Measurements from ENCODE around the gene LDB3. TPM values are rescaled to one million over a fixed set of nuclear protein-coding genes. Genes with fewer than 3 reads are reported as not detected.

LDB3 gene
- total and polyA plus RNA-seq, 9 of the 15 experiments (the other 6 are each of a cell fraction or from before 2014, with no cell fraction given) = 0.03 TPM; not detected in 8

- Histone ChIP-seq H3K79me2 (ENCODE audit: control insufficient read depth, insufficient read depth, low read length) (no peaks in the 10 kb centered on the region), H3K27ac (ENCODE audit: extremely low read depth, low read depth, low read length) (no peak overlapping the region), H4K20me1 (replicated peaks; ENCODE audit: control insufficient read depth, insufficient read depth, low read length) (no peaks in the 10 kb centered on the region), H3K4me2 (ENCODE audit: insufficient read depth, low read length) (no peak overlapping the region), H3K27me3 (ENCODE audit: control insufficient read depth in 2 of 2, insufficient read depth in 2 of 2, low read length in 2 of 2) (peaks cover 0 to 16% of the 10 kb centered on the region in 2 experiments; a peak in 2 of 5 replicates), H2AFZ (ENCODE audit: low read depth, low read length) (no peak overlapping the region), H3K36me3 (ENCODE audit: control insufficient read depth, insufficient read depth, low read length) (no peaks in the 10 kb centered on the region), H3K4me3 (no peak overlapping the region), H3K9me3 (replicated peaks; ENCODE audit: control insufficient read depth, insufficient read depth, low read depth, low read length) (no peaks in the 10 kb centered on the region), H3K4me1 (replicated peaks in 1 of 2; ENCODE audit: control insufficient read depth in 2 of 2, insufficient read depth in 2 of 2, low read length in 2 of 2) (peaks cover 0 to 10% of the 10 kb centered on the region in 2 experiments; a peak in 4 of 5 replicates), H3K9me1 (ENCODE audit: control insufficient read depth, insufficient read depth, low read length) (no peaks in the 10 kb centered on the region), H3K9ac (ENCODE audit: insufficient read depth in 1 of 2, low read depth in 2 of 2, low read length in 2 of 2) (no peak overlapping the region)
- no TSS peak for BruUV-seq (replicated peaks)
- no peak for ATAC-seq
- intact Hi-C loops (cut with micrococcal nuclease) (no loop called here), in situ Hi-C loops (cut with MboI) (no loop called here)
- POLR2A ChIA-PET = interaction anchor here (0.6 to 0.7 kb wide), 2 partner anchors 14 to 19 kb away, joined by 3 to 4 read pairs; no protein-coding TSS in a partner anchor
- 11% methylated on average over 5 of the region's 8 CpGs for WGBS (ENCODE audit: insufficient coverage, low coverage, missing lambda C conversion rate)
- no peak for FAIRE-seq
- DNase-seq (ENCODE audit: extremely low read depth in 1 of 4, low spot score in 3 of 4) = no peak
- TF ChIP-seq SMARCA5 (IDR thresholded peaks at IDR 0.05) (no peak), ZC3H4 (CRISPR knock-in tag; IDR thresholded peaks at IDR 0.05; ENCODE audit: borderline replicate concordance) (no peak), ZNF561 (CRISPR knock-in tag; conservative IDR thresholded peaks at IDR 0.05) (no peak), NBN (IDR thresholded peaks at IDR 0.05; ENCODE audit: low read depth) (no peak)
- CTCF ChIA-PET (ENCODE audit: low intra/inter-chr PET ratio) = no interaction called here
Measured at GRCh38 chr10:86703176-86703575, 34.9 kb downstream of the LDB3 start.

DNA sequence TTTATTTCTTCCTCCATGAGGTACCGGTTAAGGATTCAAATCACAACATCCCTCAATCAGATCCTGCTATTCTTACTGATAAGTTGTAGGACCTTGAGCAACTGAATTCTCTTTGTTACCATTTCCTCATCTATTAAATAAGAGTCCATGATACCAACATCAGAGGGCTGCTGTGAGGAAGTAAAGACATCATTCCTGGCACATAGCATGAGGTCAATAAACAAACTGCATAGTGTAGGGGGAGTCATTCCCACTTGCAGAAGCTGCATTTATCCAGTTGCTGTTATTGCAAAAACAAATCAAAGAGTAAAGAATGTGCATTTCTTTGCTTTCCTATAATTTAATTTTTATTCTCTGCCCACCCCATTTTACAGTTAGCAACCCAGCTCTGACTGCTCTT, 36.8 kb downstream of the LDB3 start:
- H3K27ac ChIP-seq (ENCODE audit: extremely low read depth, low read depth, low read length) = no peak overlapping the region
- POLR2A ChIA-PET = no interaction called here
- no peak overlapping the region for H3K4me2 ChIP-seq (ENCODE audit: insufficient read depth, low read length)
- H4K20me1 ChIP-seq (replicated peaks; ENCODE audit: control insufficient read depth, insufficient read depth, low read length) = no peaks in the 10 kb centered on the region
- peaks cover 0 to 11% of the 10 kb centered on the region in 2 experiments; a peak in 4 of 5 replicates for H3K4me1 ChIP-seq (replicated peaks in 1 of 2; ENCODE audit: control insufficient read depth in 2 of 2, insufficient read depth in 2 of 2, low read length in 2 of 2)
- no peak overlapping the region for H2AFZ ChIP-seq (ENCODE audit: low read depth, low read length)
- in situ Hi-C loops (cut with MboI) = loop anchor here (5.0 kb wide), 1 partner anchor 197 kb away; no protein-coding TSS in a partner anchor
- no peaks in the 10 kb centered on the region for H3K79me2 ChIP-seq (ENCODE audit: control insufficient read depth, insufficient read depth, low read length)
- TF ChIP-seq ZNF766 (CRISPR knock-in tag; conservative IDR thresholded peaks at IDR 0.05) (no peak), CGGBP1 (CRISPR knock-in tag; IDR thresholded peaks at IDR 0.05) (no peak)
- no TSS peak for BruUV-seq (replicated peaks)
- intact Hi-C loops (cut with micrococcal nuclease) = no loop called here
- ATAC-seq (no peak), FAIRE-seq (no peak), DNase-seq (ENCODE audit: extremely low read depth in 1 of 4, low spot score in 3 of 4) (no peak)
- no peak overlapping the region for H3K4me3 ChIP-seq
- peaks cover 0 to 7% of the 10 kb centered on the region in 2 experiments; a peak in 1 of 5 replicates for H3K27me3 ChIP-seq (ENCODE audit: control insufficient read depth in 2 of 2, insufficient read depth in 2 of 2, low read length in 2 of 2)
- WGBS (ENCODE audit: insufficient coverage, low coverage, missing lambda C conversion rate) = 19% methylated on average over 1 of the region's 1 CpG
- no peak overlapping the region for H3K9ac ChIP-seq (ENCODE audit: insufficient read depth in 1 of 2, low read depth in 2 of 2, low read length in 2 of 2)
- H3K9me3 ChIP-seq (replicated peaks; ENCODE audit: control insufficient read depth, insufficient read depth, low read depth, low read length) = no peaks in the 10 kb centered on the region
- CTCF ChIA-PET (ENCODE audit: low intra/inter-chr PET ratio) = no interaction called here
- H3K36me3 ChIP-seq (ENCODE audit: control insufficient read depth, insufficient read depth, low read length) = no peaks in the 10 kb centered on the region
- H3K9me1 ChIP-seq (ENCODE audit: control insufficient read depth, insufficient read depth, low read length) = no peaks in the 10 kb centered on the region
